H9 (cell line): ENCODE data around the gene SPSB4. TPM values are rescaled to one million over a fixed set of nuclear protein-coding genes. Genes with fewer than 3 reads are reported as not detected.

ENCODE experiments used
- DNase-seq: peaks from one replicate; pipeline ENCODE4 v3.0.0-alpha.2; 2017
- H2AFZ ChIP-seq: one replicate; pipeline ENCODE4 v1.6.1; 2013; ENCODE audit warnings: mild to moderate bottlenecking, low read length, control low read depth, moderate library complexity
- H2AK5ac ChIP-seq: 2 replicates; pipeline ENCODE4 v1.6.1; 2013; ENCODE audit warnings: low read length, control low read depth, mixed read lengths; ENCODE audit not compliant: insufficient read length
- H2BK120ac ChIP-seq: one replicate; pipeline ENCODE4 v1.6.1; 2013; ENCODE audit warnings: low read depth, mild to moderate bottlenecking, low read length, control low read depth, inconsistent platforms; ENCODE audit not compliant: poor library complexity, severe bottlenecking
- H2BK12ac ChIP-seq: 2 replicates; pipeline ENCODE4 v1.6.1; 2013; ENCODE audit warnings: low read length, control low read depth, mixed read lengths, low read depth; ENCODE audit not compliant: insufficient read length
- H2BK15ac ChIP-seq: 2 replicates; pipeline ENCODE4 v1.6.1; 2013; ENCODE audit warnings: low read depth, low read length, control low read depth
- H2BK20ac ChIP-seq: one replicate; pipeline ENCODE4 v1.6.1; 2013; ENCODE audit warnings: low read depth, mild to moderate bottlenecking, low read length, control low read depth, inconsistent platforms; ENCODE audit not compliant: poor library complexity, severe bottlenecking
- H2BK5ac ChIP-seq: 2 replicates; pipeline ENCODE4 v1.6.1; 2013; ENCODE audit warnings: low read length, control low read depth, mixed read lengths; ENCODE audit not compliant: insufficient read length
- H3K14ac ChIP-seq: 2 replicates; pipeline ENCODE4 v1.6.1; 2013; ENCODE audit warnings: low read length, control low read depth; ENCODE audit not compliant: insufficient read depth
- H3K18ac ChIP-seq: 2 replicates; pipeline ENCODE4 v1.6.1; 2013; ENCODE audit warnings: low read depth, mild to moderate bottlenecking, mixed read lengths, low read length, control low read depth; ENCODE audit not compliant: insufficient read length
- H3K23ac ChIP-seq: 2 replicates; pipeline ENCODE4 v1.6.1; 2013; ENCODE audit warnings: low read length, control low read depth, mixed read lengths, low read depth; ENCODE audit not compliant: insufficient read length
- H3K23me2 ChIP-seq: 2 replicates; pipeline ENCODE4 v1.6.1; 2013; ENCODE audit warnings: low read depth, mild to moderate bottlenecking, mixed read lengths, low read length, control low read depth; ENCODE audit not compliant: insufficient read length, poor library complexity, severe bottlenecking
- H3K27ac ChIP-seq: 2 replicates; pipeline ENCODE4 v1.5.1; 2013; ENCODE audit warnings: low read length, control low read depth, mixed read lengths, low read depth; ENCODE audit not compliant: insufficient read length
- H3K27me3 ChIP-seq: 2 replicates; pipeline ENCODE4 v1.6.1; 2013; ENCODE audit warnings: low read length, control low read depth, inconsistent platforms; ENCODE audit not compliant: insufficient read depth
- H3K4ac ChIP-seq: 2 replicates; pipeline ENCODE4 v1.6.1; 2013; ENCODE audit warnings: low read depth, mild to moderate bottlenecking, control low read depth, inconsistent platforms, low read length, moderate library complexity
- H3K4me1 ChIP-seq: 2 replicates; pipeline ENCODE4 v1.6.1; 2013; ENCODE audit warnings: low read length, control low read depth, inconsistent platforms; ENCODE audit not compliant: insufficient read depth
- H3K4me2 ChIP-seq: 2 replicates; pipeline ENCODE4 v1.6.1; 2013; ENCODE audit warnings: low read length, control low read depth, mixed read lengths; ENCODE audit not compliant: insufficient read length, insufficient read depth
- H3K56ac ChIP-seq: 2 replicates; pipeline ENCODE4 v1.6.1; 2013; ENCODE audit warnings: low read depth, mild to moderate bottlenecking, mixed read lengths, low read length, control low read depth; ENCODE audit not compliant: insufficient read length
- H3K79me1 ChIP-seq: 2 replicates; pipeline ENCODE4 v1.6.1; 2013; ENCODE audit warnings: low read depth, mild to moderate bottlenecking, moderate library complexity, low read length, control low read depth, inconsistent platforms; ENCODE audit not compliant: insufficient read depth, poor library complexity, severe bottlenecking
- H3K79me2 ChIP-seq: 2 replicates; pipeline ENCODE4 v1.6.1; 2013; ENCODE audit warnings: low read length, control low read depth, inconsistent platforms; ENCODE audit not compliant: insufficient read depth
- H3K9ac ChIP-seq: 2 replicates; pipeline ENCODE4 v1.6.1; 2013; ENCODE audit warnings: low read length, control low read depth, mixed read lengths; ENCODE audit not compliant: insufficient read length; ENCODE audit errors: extremely low read depth
- H3K9me3 ChIP-seq: one replicate; pipeline ENCODE4 v1.6.1; 2013; ENCODE audit warnings: low read depth, low read length, inconsistent platforms; ENCODE audit not compliant: control insufficient read depth
- H3T11ph ChIP-seq: one replicate; pipeline ENCODE4 v1.6.1; 2013; ENCODE audit warnings: mild to moderate bottlenecking, low read length, control low read depth, inconsistent platforms
- H4K20me1 ChIP-seq: one replicate; pipeline ENCODE4 v1.6.1; 2013; ENCODE audit not compliant: control insufficient read depth, insufficient read length, insufficient read depth
- H4K5ac ChIP-seq: 2 replicates; pipeline ENCODE4 v1.6.1; 2013; ENCODE audit warnings: low read depth, mild to moderate bottlenecking, mixed read lengths, low read length, control low read depth; ENCODE audit not compliant: insufficient read length
- H4K8ac ChIP-seq: replicated peaks from 2 replicates; pipeline ENCODE4 v1.6.1; 2013; ENCODE audit warnings: low read length, control low read depth, mixed read lengths, low read depth; ENCODE audit not compliant: insufficient read length
- H4K91ac ChIP-seq: 2 replicates; pipeline ENCODE4 v1.6.1; 2013; ENCODE audit warnings: low read depth, mild to moderate bottlenecking, moderate library complexity, mixed read lengths, low read length, control low read depth; ENCODE audit not compliant: insufficient read length
- H3K27ac Mint-ChIP-seq, 3 experiments: 2 replicates in 2 of 3; 3 replicates in 1 of 3; pipeline ENCODE4 v1.8.0; 2020 to 2021; ENCODE audit warnings: mixed read lengths in 3 of 3, mild to moderate bottlenecking in 1 of 3, moderate library complexity in 1 of 3
- H3K27me3 Mint-ChIP-seq: 2 replicates; pipeline ENCODE4 v1.8.0; 2021; ENCODE audit warnings: low read depth, mild to moderate bottlenecking, moderate library complexity, mixed read lengths
- H3K36me3 Mint-ChIP-seq, 3 experiments: 2 replicates in 2 of 3; 3 replicates in 1 of 3; pipeline ENCODE4 v1.8.0; 2020 to 2021; ENCODE audit warnings: low read depth in 3 of 3, mixed read lengths in 3 of 3; ENCODE audit not compliant: insufficient read depth in 1 of 3
- H3K4me1 Mint-ChIP-seq, 2 experiments: 2 replicates each; pipeline ENCODE4 v1.8.0; 2020; ENCODE audit warnings: mixed read lengths in 2 of 2
- H3K4me3 Mint-ChIP-seq, 2 experiments: 2 replicates in 1 of 2; 3 replicates in 1 of 2; pipeline ENCODE4 v1.8.0; 2020 to 2021; ENCODE audit warnings: mild to moderate bottlenecking in 2 of 2, mixed read lengths in 2 of 2, moderate library complexity in 1 of 2
- H3K9me3 Mint-ChIP-seq, 2 experiments: 2 replicates in 1 of 2; 3 replicates in 1 of 2; pipeline ENCODE4 v1.8.0; 2020; ENCODE audit warnings: mild to moderate bottlenecking in 2 of 2, mixed read lengths in 2 of 2, moderate library complexity in 1 of 2
- CTCF ChIP-seq: fragments of 200-600 bp; sonication (generic); conservative IDR thresholded peaks from 3 replicates; pipeline ENCODE4 v1.8.0; 2021; ENCODE audit warnings: antibody characterized with exemption, mild to moderate bottlenecking
- WGBS: extraction: QIAGEN DNeasy Blood & Tissue Kit; methylation state at CpG from one replicate; pipeline ENCODE4 v1.1.7; 2013; ENCODE audit warnings: missing lambda C conversion rate, low lambda C conversion rate, mixed read lengths; ENCODE audit not compliant: insufficient read length; ENCODE audit errors: extremely low coverage; 5-methylcytosine and 5-hydroxymethylcytosine counted together
- total RNA-seq: library from RNA; stranded (reverse); gene quantifications from 2 replicates; pipeline ENCODE4 v1.2.1, GENCODE V29; 2021

SPSB4 gene
- total RNA-seq, 1 experiment from 2014 or later, result 6.2 TPM

- Mint-ChIP-seq H3K9me3 (peaks cover 0 to 3% of the 10 kb centered on the region in 2 experiments; a peak in 2 of 5 replicates), H3K27ac (no peak overlapping the region; a peak in 1 of 7 replicates), H3K4me3 (no peak overlapping the region), H3K27me3 (no peaks in the 10 kb centered on the region; the same call in 1 of the 2 replicates), H3K36me3 (no peaks in the 10 kb centered on the region), H3K4me1 (peaks cover 9% of the 10 kb centered on the region in 2 experiments)
- no peak overlapping the region for H3K4me2 ChIP-seq
- H3K23me2 ChIP-seq, result no peaks in the 10 kb centered on the region
- no peak overlapping the region; the same call in 1 of the 2 replicates for H2BK15ac ChIP-seq
- no peaks in the 10 kb centered on the region for H3K79me1 ChIP-seq
- no peak overlapping the region for H3K4ac ChIP-seq
- H3K9ac ChIP-seq, result no peak overlapping the region
- DNase-seq, result peak; percentile 30
- H2BK12ac ChIP-seq, result no peak overlapping the region
- no peaks in the 10 kb centered on the region for H3K79me2 ChIP-seq
- H2AK5ac ChIP-seq, result no peak overlapping the region
- H2BK120ac ChIP-seq, result no peak overlapping the region
- no peak overlapping the region for H3T11ph ChIP-seq
- WGBS, result no CpG with 5 or more reads among the region's 19 CpGs
- H2BK5ac ChIP-seq, result no peak overlapping the region
- no peak overlapping the region for H4K5ac ChIP-seq
- 0 out of 2 replicates have a peak, but pooled peaks cover 2% of the 10 kb centered on the region for H3K4me1 ChIP-seq
- H3K27ac ChIP-seq, result no peak overlapping the region
- no peaks in the 10 kb centered on the region for H4K20me1 ChIP-seq
- no peak overlapping the region for H3K18ac ChIP-seq
- no peak overlapping the region for H3K23ac ChIP-seq
- no peak overlapping the region for H2BK20ac ChIP-seq
- no peak for TF ChIP-seq CTCF
- H4K8ac ChIP-seq, result no peak overlapping the region
- no peak overlapping the region for H2AFZ ChIP-seq
- no peaks in the 10 kb centered on the region for H3K9me3 ChIP-seq
- H3K27me3 ChIP-seq, result no peaks in the 10 kb centered on the region
- H4K91ac ChIP-seq, result no peak overlapping the region
- no peak overlapping the region for H3K14ac ChIP-seq
- no peak overlapping the region for H3K56ac ChIP-seq
These were observed 31.9 kb upstream of the SPSB4 start for GRCh38 chr3:141019244-141019643.
